A673 (cell line): ENCODE data around the gene TARBP1. TPM values are rescaled to one million over a fixed set of nuclear protein-coding genes. Genes with fewer than 3 reads are reported as not detected.
"Not testable (repeated sequence)": the region's sequence is repeated elsewhere in the genome, so short reads cannot be mapped to it uniquely, and the experiment has no call there.

Experiments used
- BruUV-seq: library from RNA; stranded (reverse); fragments of 400-500 nt; replicated peaks from 2 replicates; lab custom pipeline; 2021; lab: Mats Ljungman, UMichigan
- CTCF ChIA-PET: fragments of 300-600 bp; sonication (Branson Sonifier 250); formaldehyde crosslinking; loops from one replicate; lab custom pipeline; 2022; ENCODE audit warnings: antibody characterized with exemption; lab: Charles Lee
- POLR2A ChIA-PET: fragments of 300-600 bp; sonication (Branson Sonifier 250); formaldehyde crosslinking; loops from one replicate; lab custom pipeline; 2022; ENCODE audit warnings: antibody characterized with exemption; ENCODE audit not compliant: low non-redundant PET; lab: Charles Lee
- DNase-seq: peaks from one replicate; pipeline ENCODE4 v3.0.0-alpha.2; 2015; ENCODE audit warnings: low spot score
- H3K27ac ChIP-seq: fragments of 200-600 bp; sonication (generic); 2 replicates; pipeline ENCODE4 v1.5.1; 2016; ENCODE audit warnings: mixed run types, low read depth, mild to moderate bottlenecking, mixed read lengths, antibody characterized with exemption, low read length; ENCODE audit not compliant: poor library complexity, severe bottlenecking
- H3K27me3 ChIP-seq: fragments of 200-600 bp; sonication (generic); replicated peaks from 2 replicates; pipeline ENCODE4 v1.6.1; 2017; ENCODE audit warnings: mixed run types, low read depth, mild to moderate bottlenecking, mixed read lengths, antibody characterized with exemption, low read length; ENCODE audit not compliant: insufficient read depth, poor library complexity
- H3K36me3 ChIP-seq: fragments of 200-600 bp; sonication (generic); 2 replicates; pipeline ENCODE4 v1.6.1; 2016; ENCODE audit warnings: mixed run types, mild to moderate bottlenecking, mixed read lengths, antibody characterized with exemption, low read length; ENCODE audit not compliant: insufficient read depth, poor library complexity, severe bottlenecking
- H3K4me1 ChIP-seq: fragments of 200-600 bp; sonication (generic); 2 replicates; pipeline ENCODE4 v1.6.1; 2017; ENCODE audit warnings: mixed run types, mild to moderate bottlenecking, mixed read lengths, antibody characterized with exemption, low read length; ENCODE audit not compliant: insufficient read depth, poor library complexity, severe bottlenecking
- H3K4me3 ChIP-seq: fragments of 200-600 bp; sonication (generic); 2 replicates; pipeline ENCODE4 v1.5.1; 2016; ENCODE audit warnings: low read depth, mixed run types, mild to moderate bottlenecking, mixed read lengths, low read length; ENCODE audit not compliant: poor library complexity, severe bottlenecking
- H3K9me3 ChIP-seq: fragments of 200-600 bp; sonication (generic); 2 replicates; pipeline ENCODE4 v1.6.1; 2016; ENCODE audit warnings: mixed run types, low read depth, mild to moderate bottlenecking, mixed read lengths, antibody characterized with exemption, low read length; ENCODE audit not compliant: poor library complexity, severe bottlenecking
- CTCF ChIP-seq: fragments of 300-800, 200-600 bp; sonication (generic); conservative IDR thresholded peaks from 2 replicates; pipeline ENCODE4 v1.5.1; 2017; ENCODE audit warnings: low read depth, mild to moderate bottlenecking, antibody characterized with exemption, low read length, moderate library complexity, mixed read lengths
- EZH2 ChIP-seq: fragments of 200-600 bp; sonication (generic); IDR thresholded peaks from 2 replicates; pipeline ENCODE4 v1.6.1; 2017; ENCODE audit warnings: borderline replicate concordance, low read depth, mild to moderate bottlenecking, mixed read lengths, antibody characterized with exemption, low read length; ENCODE audit not compliant: poor library complexity, severe bottlenecking
- intact Hi-C: fragments of 100-400 bp; cut with micrococcal nuclease; formaldehyde crosslinking; loops from one replicate; pipeline ENCODE4 v1.10.0; 2022; ENCODE audit not compliant: unreplicated experiment
- total RNA-seq: library from RNA; stranded (reverse); gene quantifications from 2 replicates; pipeline ENCODE4 v1.2.3, GENCODE V29; 2021

The TARBP1 gene
- total RNA-seq, 1 experiment from 2014 or later = 28.0 TPM

- Histone ChIP-seq H3K27ac (no peak overlapping the region), H3K4me3 (no peak overlapping the region), H3K4me1 (no peaks in the 10 kb centered on the region), H3K9me3 (no peaks in the 10 kb centered on the region), H3K36me3 (no peaks in the 10 kb centered on the region), H3K27me3 (no peaks in the 10 kb centered on the region)
- TF ChIP-seq CTCF (no peak), EZH2 (no peak)
- ChIA-PET CTCF (no interaction called here), POLR2A (no interaction called here)
- intact Hi-C loops = no loop called here
- no peak for DNase-seq
- BruUV-seq = no TSS peak
Observed at GRCh38 chr1:234361102-234361603, 117.8 kb downstream of the TARBP1 start.

GRCh38 chr1:234357831-234358230 is 121.1 kb downstream of the TARBP1 start:
- intact Hi-C loops = no loop called here
- no peak overlapping the region for H3K4me3 ChIP-seq
- TF ChIP-seq EZH2 (no peak), CTCF (no peak)

GRCh38 chr1:234356615-234357269 is 122.2 kb downstream of the TARBP1 start:
- H3K4me3 ChIP-seq, H3K4me1 ChIP-seq, H3K27ac ChIP-seq, H3K27me3 ChIP-seq, POLR2A ChIA-PET, DNase-seq, H3K9me3 ChIP-seq, intact Hi-C loops, H3K36me3 ChIP-seq, CTCF ChIA-PET, BruUV-seq: not testable (repeated sequence)

More at GRCh38 chr1:234357831-234358230, 121.1 kb downstream of the TARBP1 start:
- ChIA-PET CTCF (interaction anchor here (0.6 kb wide), 1 partner anchor 37 kb away, joined by 6 read pairs; no protein-coding TSS in a partner anchor), POLR2A (no interaction called here)
- H3K9me3 ChIP-seq = no peaks in the 10 kb centered on the region
- H3K36me3 ChIP-seq = no peaks in the 10 kb centered on the region
- no peak overlapping the region for H3K27ac ChIP-seq
- H3K4me1 ChIP-seq = no peaks in the 10 kb centered on the region
- no TSS peak for BruUV-seq
- DNase-seq = no peak
- H3K27me3 ChIP-seq = no peaks in the 10 kb centered on the region
